HEK293 (cell line): ENCODE results near the gene ARHGAP24.

Source experiments
- ZNF302 ChIP-seq: fragments of 450-650 bp; formaldehyde crosslinking; IDR thresholded peaks from 2 replicates; pipeline ENCODE4 v1.5.1; 2016; ENCODE audit warnings: missing biosample characterization, missing genetic modification characterization, low read depth
- TF ChIP-seq, protein P1 (sequence below): IDR thresholded peaks from 2 replicates; pipeline ENCODE4 v1.6.1; 2011; ENCODE audit warnings: mild to moderate bottlenecking, low read depth, low read length, borderline replicate concordance

The ARHGAP24 gene

DNA sequence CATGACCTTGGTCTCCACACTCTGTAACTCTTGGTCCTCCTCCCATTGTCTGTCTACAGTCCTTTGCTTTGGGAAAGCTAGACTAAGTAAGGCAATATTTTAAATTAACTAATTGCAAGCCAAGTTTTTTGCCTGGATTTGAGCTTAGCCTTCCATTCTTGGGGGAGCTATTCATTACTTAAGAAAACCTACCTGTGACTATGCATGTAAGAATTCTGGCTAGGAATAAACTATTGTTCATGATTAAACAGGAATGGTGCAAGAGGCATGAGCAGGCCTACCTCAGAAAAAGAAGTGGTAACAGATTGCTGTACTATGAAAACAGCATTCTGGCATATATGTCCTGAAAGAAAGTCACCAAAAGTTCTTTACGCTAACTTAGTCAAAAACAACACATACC lies 575.5 kb downstream of the ARHGAP24 start (continued):
- TF ChIP-seq, protein P1, sequence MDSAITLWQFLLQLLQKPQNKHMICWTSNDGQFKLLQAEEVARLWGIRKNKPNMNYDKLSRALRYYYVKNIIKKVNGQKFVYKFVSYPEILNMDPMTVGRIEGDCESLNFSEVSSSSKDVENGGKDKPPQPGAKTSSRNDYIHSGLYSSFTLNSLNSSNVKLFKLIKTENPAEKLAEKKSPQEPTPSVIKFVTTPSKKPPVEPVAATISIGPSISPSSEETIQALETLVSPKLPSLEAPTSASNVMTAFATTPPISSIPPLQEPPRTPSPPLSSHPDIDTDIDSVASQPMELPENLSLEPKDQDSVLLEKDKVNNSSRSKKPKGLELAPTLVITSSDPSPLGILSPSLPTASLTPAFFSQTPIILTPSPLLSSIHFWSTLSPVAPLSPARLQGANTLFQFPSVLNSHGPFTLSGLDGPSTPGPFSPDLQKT: no peak
- no peak for TF ChIP-seq ZNF302
